ENCODE measurements around the gene EPS8L1. TPM values are rescaled to one million over a fixed set of nuclear protein-coding genes. Genes with fewer than 3 reads are reported as not detected.
"Not testable (repeated sequence)": the region's sequence is repeated elsewhere in the genome, so short reads cannot be mapped to it uniquely, and the experiment has no call there.

Gene EPS8L1
- total and polyA plus RNA-seq, 3 donors from 2014 or later: 3.4 to 13.3 (median 3.6) TPM

DNA sequence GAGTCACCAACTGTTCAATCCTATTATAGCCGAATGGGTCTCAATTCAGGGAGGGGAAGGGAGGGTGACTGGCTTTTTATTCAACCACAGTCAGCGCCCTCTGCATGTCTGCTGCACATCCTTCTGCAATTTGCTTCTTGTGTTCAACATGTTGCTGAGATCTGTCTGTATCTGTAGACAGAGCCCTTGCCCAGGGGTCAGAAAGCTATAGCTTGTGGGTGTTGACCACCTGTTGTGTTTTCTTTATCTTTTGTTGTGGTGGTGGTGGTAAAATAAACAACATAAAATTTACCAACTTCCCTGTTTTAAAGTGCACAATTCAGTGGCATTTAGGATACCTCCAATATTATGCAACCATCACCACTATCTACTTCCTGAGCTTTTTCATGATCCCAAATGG lies 29.6 kb downstream of the EPS8L1 start:
- WGBS, 2 donors: 79% methylated on average over 2 of the region's 2 CpGs

DNA sequence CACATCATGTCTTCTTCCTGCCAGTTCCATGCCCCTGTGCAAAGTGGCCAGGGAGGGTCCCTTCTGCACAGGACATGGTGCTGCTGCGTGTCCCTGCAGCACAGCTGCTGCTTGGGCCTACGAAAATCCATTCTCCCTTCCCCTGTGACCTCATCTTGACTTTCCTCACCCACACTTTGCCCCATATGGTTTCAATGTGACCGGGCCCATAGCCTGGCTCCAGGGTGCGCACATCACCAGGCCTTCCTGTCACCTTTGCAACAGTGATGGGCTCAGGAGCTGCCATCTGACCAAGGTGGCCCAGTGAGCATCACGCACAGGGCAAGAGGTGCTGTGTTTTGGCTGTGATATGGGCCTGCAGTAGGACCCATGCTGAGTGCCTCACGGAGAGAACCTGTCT lies 30.9 kb downstream of the EPS8L1 start:
- DNase-seq: no peak
- no peak overlapping the region for H3K4me3 ChIP-seq
- intact Hi-C loops (cut with DNase I; ENCODE audit: low total_unique reads): no loop called here
- H3K36me3 ChIP-seq (ENCODE audit: low read depth, missing control alignments): no peaks in the 10 kb centered on the region
- H3K9me3 ChIP-seq: no peaks in the 10 kb centered on the region
- H3K27ac ChIP-seq: no peak overlapping the region
- H3K27me3 ChIP-seq: no peaks in the 10 kb centered on the region
- TF ChIP-seq, protein P1, sequence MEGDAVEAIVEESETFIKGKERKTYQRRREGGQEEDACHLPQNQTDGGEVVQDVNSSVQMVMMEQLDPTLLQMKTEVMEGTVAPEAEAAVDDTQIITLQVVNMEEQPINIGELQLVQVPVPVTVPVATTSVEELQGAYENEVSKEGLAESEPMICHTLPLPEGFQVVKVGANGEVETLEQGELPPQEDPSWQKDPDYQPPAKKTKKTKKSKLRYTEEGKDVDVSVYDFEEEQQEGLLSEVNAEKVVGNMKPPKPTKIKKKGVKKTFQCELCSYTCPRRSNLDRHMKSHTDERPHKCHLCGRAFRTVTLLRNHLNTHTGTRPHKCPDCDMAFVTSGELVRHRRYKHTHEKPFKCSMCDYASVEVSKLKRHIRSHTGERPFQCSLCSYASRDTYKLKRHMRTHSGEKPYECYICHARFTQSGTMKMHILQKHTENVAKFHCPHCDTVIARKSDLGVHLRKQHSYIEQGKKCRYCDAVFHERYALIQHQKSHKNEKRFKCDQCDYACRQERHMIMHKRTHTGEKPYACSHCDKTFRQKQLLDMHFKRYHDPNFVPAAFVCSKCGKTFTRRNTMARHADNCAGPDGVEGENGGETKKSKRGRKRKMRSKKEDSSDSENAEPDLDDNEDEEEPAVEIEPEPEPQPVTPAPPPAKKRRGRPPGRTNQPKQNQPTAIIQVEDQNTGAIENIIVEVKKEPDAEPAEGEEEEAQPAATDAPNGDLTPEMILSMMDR (IDR thresholded peaks at IDR 0.05): no peak
- TF ChIP-seq POLR2A (IDR thresholded peaks at IDR 0.05): no peak
- no peaks in the 10 kb centered on the region for H3K4me1 ChIP-seq
- WGBS, 2 donors: 92 to 100% methylated on average over 5 to 6 of the region's 6 CpGs

More for the DNA sequence above, 29.6 kb downstream of the EPS8L1 start:
- Histone ChIP-seq H3K36me3 (ENCODE audit: low read depth, missing control alignments) (no peaks in the 10 kb centered on the region), H3K27me3 (no peaks in the 10 kb centered on the region), H3K4me3 (no peak overlapping the region), H3K27ac (no peak overlapping the region), H3K4me1 (peaks cover under 1% of the 10 kb centered on the region), H3K9me3 (no peaks in the 10 kb centered on the region)
- intact Hi-C loops (cut with DNase I; ENCODE audit: low total_unique reads): no loop called here
- TF ChIP-seq, protein P1 (IDR thresholded peaks at IDR 0.05): no peak
- no peak for TF ChIP-seq POLR2A (IDR thresholded peaks at IDR 0.05)
- no peak for DNase-seq

DNA sequence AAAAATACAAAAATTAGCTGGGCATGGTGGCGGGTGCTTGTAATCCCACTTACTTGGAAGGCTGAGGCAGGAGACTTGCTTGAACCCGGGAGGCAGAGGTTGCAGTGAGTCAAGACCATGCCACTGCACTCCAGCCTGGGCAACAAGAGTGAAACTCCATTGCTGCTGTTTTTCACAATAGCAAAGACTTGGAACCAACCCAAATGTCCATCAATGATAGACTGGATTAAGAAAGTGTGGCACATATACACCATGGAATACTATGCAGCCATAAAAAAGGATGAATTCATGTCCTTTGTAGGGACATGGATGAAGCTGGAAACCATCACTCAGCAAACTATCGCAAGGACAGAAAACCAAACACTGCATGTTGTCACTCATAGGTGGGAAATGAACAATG lies 31.6 kb downstream of the EPS8L1 start:
- H3K36me3 ChIP-seq (ENCODE audit: low read depth, missing control alignments); H3K4me3 ChIP-seq; H3K27ac ChIP-seq; H3K27me3 ChIP-seq; H3K4me1 ChIP-seq; DNase-seq; H3K9me3 ChIP-seq; intact Hi-C loops (cut with DNase I; ENCODE audit: low total_unique reads): not testable (repeated sequence)
- 97 to 98% methylated on average over 3 of the region's 3 CpGs for WGBS, 2 donors

DNA sequence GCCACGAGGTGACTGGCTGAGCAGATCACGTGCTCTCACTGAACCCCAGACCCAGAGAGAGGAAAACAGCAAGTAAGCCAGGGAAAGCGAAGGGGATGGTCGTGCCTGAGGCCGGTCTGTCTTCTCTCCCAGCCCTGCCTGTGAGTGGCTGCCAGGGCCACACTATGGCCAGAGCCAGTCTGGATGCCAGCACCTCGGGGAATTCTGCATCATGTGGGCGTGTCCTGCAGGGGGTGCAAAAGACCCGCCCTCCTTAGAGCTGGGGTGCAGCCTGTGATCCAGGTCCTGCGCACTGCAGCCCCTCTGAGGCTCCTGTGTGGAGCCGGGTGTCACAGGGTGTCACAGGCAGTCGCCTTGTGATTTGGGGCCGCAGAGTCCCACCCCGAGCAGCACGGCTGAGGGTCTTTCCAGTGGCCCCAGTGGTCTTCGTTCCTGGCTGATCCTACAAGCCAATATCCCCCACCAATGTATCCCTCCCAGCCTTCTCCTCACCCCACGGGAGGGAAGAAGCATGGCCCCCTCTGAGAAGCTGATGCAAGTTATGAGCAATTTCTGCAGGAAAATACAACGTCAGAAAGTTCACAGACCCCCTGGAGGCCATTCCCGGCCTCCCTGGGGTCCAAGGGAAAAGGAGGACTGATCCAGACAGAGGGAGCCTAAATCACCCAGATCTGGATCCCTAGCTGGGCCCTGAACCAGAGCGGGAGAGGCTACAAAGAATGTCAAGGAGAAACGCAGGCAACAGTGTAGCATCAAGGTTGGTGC lies 34.0 kb downstream of the EPS8L1 start:
- intact Hi-C loops (cut with DNase I; ENCODE audit: low total_unique reads): no loop called here
- DNase-seq: no peak
- H3K27me3 ChIP-seq: no peaks in the 10 kb centered on the region
- H3K9me3 ChIP-seq: no peaks in the 10 kb centered on the region
- peaks cover 17% of the 10 kb centered on the region for H3K4me1 ChIP-seq
- no peak overlapping the region for H3K27ac ChIP-seq
- no peak overlapping the region for H3K4me3 ChIP-seq
- TF ChIP-seq POLR2A (IDR thresholded peaks at IDR 0.05): no peak
- WGBS, 2 donors: 84 to 87% methylated on average over 15 to 19 of the region's 20 CpGs
- no peaks in the 10 kb centered on the region for H3K36me3 ChIP-seq (ENCODE audit: low read depth, missing control alignments)

DNA sequence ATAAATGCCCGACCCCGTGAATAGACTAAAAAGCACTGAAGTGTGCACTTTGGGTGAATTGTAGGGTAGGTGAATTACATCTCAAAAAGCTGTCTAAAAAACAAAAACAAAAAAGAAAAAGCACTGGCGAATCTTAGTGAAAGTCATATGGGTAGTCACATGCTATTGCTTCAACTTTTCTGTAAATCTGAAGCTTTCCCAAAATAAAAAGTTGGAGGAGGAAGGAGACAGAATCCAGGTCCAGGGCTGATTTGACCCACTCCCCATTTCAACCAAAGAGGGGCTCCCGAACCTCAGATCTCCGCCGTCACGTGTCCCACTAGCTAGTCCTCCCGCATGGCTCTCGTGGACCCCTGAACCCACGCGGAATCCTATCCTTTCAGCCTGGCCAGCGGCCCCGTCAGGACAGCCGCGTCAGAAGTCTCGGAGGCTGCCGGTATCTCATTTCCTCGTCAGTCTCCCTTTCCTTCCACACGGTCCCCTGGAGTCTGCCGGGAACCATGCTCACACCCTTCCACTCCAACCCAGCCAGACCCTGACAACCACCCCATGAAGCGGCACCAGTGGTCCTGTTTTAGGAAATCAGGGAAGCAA lies 35.7 kb downstream of the EPS8L1 start:
- H3K36me3 ChIP-seq (ENCODE audit: low read depth, missing control alignments): no peaks in the 10 kb centered on the region
- 79 to 84% methylated on average over 17 to 21 of the region's 21 CpGs for WGBS, 2 donors
- H3K4me3 ChIP-seq: no peak overlapping the region
- H3K4me1 ChIP-seq: peaks cover 28% of the 10 kb centered on the region
- no peaks in the 10 kb centered on the region for H3K9me3 ChIP-seq
- DNase-seq: no peak
- TF ChIP-seq POLR2A (IDR thresholded peaks at IDR 0.05): no peak
- TF ChIP-seq, protein P1 (IDR thresholded peaks at IDR 0.05): no peak
- H3K27me3 ChIP-seq: no peaks in the 10 kb centered on the region
- intact Hi-C loops (cut with DNase I; ENCODE audit: low total_unique reads): no loop called here
- peak overlapping the region; percentile 24 to 36 for H3K27ac ChIP-seq
